NCI-H510A (cell line): Measurements from ENCODE around the gene CAPRIN1.
"Not testable (repeated sequence)": the region's sequence is repeated elsewhere in the genome, so short reads cannot be mapped to it uniquely, and the experiment has no call there.

ENCODE experiments used
- DNase-seq: peaks from one replicate; lab custom pipeline; 2025; lab: John Stamatoyannopoulos, UW

The CAPRIN1 gene

DNA sequence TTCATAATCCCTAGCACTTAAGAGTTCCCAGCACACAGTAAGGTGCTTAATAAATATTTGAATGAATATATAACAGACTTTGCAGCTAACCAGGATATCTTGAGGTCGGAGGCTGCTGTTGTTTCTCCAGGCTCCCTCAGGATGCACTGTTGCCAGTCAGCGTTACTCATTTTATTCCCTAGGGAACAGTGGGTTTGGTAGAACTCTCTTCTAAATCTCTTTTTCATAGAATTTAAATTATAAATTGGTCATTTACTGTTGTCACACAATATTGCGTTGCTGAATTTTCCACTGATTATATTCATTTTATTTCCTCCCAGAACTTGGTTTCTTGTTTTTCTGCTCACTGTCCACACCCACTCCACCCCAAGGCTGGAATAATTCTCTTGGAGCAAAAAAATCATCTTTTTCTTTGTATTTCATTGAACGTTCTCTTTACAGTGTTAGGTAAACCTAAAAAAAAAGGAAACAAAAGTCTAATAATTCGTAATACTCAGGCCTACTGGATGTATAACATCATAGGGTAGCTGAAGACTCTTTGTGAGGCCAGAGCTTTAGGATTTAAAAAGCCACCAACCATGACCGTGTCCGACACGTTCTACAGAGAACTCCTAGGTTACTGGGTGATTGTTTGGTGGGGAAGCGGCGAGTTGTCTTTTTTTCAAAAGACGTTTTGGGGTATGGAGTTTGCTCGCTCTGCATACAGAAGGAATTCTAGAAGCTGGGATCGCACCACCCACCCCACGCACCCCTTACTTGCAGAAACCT is 766 bp upstream of the CAPRIN1 start:
- no peak for DNase-seq

DNA sequence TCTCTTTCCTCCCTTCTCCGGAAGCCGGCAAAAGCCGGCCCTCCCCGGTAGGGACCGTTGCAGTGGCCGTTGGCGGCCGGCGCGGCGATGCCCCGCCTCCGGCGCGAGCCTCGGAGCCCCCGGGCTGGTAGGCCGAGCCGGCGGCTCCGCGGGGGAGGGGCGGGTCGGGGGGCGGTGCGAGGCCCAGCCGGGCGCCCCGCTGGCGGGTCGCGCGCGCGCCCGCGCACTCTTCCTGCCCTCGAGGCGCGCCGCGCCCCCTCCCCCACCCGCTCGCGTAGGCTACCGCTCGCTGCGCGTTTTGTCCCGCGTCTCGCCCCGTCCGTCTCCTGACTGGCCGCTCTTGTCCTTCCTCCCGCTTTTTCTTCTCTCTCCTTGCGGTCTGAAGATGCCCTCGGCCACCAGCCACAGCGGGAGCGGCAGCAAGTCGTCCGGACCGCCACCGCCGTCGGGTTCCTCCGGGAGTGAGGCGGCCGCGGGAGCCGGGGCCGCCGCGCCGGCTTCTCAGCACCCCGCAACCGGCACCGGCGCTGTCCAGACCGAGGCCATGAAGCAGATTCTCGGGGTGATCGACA is 591 bp downstream of the CAPRIN1 start:
- peak; percentile 81 for DNase-seq

DNA sequence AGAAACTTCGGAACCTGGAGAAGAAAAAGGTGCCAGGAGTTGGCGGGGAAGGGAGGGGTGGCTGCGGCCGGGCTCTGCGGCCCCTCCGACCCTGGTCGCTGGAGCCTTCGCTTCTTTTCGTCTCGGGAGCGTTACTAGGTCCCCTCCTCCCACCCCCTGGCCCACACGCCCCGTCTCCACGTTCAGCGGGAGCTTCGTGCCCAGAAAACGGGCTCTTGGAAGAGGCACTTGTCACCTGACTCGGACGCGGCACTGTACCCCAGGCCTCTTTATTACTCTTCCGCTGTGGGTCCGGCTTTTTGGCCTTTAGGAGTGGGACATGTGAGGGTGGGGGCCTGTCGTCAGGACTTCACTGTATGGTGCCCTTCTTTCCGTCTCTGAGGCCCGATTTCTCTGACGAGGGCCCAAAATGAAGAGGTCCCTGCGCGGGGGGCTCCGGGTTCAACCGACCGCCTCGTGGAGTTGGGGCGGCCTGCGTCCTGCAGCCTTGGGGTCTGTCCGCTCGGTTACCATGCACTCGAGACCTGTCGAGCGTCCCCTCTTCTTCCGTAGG is 1.2 kb downstream of the CAPRIN1 start:
- no peak for DNase-seq

DNA sequence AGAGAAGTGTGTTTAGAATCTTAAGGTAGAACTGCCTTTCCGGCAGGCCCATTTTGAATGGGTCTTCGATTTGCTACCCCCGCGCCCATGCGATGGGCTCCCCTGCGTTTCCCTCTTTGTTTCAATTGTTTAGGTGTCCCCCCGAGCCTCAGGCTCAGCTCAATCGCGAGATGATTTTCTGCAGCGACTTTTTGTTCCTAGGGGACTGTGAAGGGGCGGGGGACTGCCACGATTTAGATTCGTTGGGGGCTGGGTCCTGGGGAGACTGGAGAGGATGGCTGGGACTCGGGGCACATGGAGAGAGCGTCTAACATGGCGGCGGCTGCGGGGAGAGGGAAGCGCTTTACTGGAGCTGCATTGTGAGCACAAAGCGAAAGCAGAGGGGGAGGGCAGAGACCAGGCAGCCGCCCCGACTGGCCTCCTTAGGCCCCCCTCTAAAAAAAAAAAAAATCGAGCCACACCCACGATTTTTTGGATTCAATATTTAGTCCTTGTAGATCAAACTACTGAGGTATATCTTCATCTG is 1.7 kb downstream of the CAPRIN1 start:
- DNase-seq = peak; percentile 20

DNA sequence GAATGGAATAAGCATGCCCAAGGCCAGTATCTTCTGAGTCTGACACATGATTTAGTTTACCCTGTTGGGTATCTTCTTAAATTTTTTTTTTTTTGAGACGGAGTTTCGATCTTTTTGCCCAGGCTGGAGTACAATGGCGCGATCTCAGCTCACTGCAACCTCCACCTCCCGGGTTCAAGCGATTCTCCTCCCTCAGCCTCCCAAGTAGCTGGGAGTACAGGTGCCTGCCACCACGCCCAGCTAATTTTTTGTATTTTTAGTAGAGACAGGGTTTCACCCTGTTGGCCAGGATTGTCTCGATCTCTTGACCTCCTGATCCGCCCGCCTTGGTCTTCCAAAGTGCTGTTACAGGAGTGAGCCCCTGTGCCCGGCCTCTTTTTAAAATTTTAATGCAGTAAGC is 2.8 kb downstream of the CAPRIN1 start:
- not testable (repeated sequence) for DNase-seq

DNA sequence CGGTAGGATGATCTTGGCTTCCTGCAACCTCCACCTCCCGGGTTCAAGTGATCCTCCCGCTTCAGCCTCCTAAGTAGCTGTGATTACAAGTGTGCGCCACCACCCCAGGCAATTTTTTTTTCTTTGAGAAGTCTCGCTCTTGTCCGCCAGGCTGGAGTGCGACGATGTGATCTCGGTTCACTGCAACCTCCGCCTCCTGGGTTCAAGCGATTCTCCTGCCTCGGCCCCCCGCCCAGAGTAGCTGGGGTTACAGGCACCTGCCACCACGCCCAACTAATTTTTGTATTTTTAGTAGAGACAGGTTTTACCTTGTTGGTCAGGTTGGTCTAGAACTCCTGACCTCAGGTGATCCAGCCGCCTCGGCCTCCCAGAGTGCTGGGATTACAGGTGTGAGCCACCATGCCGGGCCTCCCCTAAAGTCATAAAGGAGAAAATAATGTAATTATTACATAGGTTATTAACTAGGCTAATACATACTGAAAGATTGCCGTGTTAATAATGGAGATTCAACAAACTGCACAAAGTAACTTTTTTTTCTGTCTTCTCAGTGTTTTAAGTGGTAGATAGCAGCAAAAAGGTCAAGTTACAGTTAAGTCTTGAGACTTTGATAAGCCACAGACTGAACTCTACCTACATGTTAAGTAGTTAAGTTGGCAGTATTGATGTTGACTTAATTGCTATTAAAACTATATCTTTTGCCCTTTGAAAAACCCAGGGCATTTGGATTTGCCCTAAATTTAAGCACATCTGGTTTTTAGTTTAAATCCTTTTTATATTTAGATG is 3.9 kb downstream of the CAPRIN1 start:
- no peak for DNase-seq

DNA sequence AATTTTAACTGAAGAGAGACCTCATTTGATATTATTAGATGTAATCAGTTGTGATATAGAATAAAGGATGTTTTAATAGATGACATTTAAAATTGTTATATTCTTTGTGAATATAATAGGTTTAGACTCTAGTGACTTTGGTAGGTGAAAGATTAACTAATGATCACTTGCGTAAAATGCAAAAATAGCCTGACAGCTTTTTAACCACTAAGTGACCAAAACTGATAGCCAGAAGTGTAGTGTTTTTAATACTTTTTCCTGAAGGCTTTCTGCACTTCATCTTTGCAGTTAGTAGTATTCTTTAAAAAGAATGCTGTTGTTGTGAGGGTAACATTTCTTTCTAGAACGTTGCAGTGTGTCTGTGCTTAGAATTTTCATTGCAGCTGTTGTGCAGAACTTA is 5.1 kb downstream of the CAPRIN1 start:
- DNase-seq = no peak

DNA sequence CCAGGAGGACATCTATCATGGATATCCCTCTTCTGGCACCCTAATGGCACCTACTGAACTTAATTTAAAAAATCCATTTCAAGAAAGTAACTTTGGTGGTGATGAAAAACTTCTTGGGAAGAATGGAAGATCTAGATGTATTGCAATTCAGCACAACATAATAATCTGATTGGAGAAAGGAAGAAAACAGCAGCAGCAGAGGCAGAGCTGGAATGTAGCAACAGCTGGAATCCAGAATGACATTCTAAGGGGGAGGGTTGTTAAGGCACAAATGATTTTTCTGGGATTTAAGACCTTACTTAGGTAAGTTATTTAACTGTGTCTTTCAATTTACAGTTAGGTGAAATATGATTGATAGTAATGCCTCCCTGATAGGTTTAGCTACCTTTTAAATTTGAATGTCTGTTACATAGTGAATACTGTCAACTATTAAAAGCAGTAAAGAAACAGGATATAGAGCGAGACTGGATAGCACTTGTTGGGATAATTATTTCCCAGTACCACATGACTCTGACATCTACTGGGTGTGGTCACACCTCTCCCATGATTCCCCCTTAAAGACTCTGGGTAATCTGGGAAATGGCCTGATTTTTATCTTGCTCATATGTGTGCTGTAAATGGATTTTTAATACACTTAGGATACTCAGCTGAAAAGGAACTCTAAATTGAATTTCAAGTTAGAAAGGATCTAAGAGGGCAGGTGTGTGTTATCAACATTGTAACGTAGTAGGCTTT is 11.7 kb downstream of the CAPRIN1 start:
- no peak for DNase-seq

DNA sequence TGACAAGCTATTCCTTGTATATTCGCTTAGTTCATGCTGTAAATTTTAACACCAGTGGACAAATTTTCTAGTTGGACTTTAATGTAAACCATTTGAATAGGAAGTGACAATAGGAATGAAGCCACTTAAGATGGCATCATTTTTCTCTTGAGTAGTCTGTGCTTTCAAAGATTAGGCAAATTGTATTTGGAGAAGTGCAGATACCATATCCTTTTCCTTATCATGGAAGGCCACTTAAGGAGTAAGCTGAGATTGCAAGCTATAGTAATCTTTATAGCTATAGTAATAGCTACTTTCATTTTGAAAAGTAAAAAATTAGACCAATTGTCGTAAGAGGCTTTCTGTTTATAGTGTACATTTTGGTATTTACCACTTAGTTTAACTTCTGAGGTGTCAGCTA is 12.8 kb downstream of the CAPRIN1 start:
- no peak for DNase-seq

DNA sequence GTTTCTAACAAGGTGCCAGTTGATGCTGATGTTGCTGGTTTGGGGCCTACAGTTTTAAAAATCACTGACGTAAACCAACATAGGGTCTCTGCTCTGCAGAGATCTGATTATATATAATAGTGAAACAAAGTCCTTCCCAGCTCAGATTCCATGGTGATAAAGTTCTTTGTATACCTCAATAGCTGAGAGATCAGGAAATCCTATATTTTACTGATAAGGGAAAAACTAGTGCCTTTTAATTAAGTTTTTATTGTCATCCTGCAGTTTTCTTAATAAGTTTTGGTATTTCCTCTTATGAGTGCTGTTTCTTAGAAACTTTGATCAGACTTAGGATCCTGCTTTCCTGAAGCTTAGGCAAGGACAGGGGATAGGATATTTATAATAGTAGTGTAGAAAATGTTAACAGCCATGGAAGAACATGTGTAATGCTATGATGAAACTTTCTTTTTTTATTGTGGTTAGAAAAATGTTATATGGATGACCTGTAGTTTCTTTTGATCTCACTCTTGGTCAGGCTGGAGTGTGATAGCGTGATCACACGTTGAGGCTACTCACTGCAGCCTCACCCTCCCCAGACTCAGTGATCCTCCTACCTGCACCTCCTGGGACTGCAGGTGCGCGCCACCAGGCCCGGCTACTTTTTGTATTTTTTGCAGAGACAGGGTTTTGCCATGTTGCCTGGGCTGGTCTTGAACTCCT is 14.1 kb downstream of the CAPRIN1 start:
- no peak for DNase-seq

DNA sequence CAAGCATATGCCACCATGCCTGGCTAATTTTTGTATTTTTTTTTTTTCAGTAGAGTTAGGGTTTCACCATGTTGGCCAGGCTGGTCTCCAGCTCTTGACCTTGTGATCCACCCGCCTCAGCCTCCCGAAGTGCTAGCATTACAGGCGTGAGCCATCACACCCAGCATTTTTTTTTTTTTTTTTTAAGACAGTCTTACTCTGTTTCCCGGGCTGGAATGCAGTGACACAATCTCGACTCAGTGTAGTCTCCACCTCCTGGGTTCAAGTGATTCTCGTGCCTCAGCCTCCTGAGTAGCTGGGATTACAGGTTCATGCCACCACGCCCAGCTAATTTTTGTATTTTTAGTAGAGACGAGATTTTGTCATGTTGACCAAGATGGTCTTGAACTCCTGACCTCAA is 15.2 kb downstream of the CAPRIN1 start:
- not testable (repeated sequence) for DNase-seq

DNA sequence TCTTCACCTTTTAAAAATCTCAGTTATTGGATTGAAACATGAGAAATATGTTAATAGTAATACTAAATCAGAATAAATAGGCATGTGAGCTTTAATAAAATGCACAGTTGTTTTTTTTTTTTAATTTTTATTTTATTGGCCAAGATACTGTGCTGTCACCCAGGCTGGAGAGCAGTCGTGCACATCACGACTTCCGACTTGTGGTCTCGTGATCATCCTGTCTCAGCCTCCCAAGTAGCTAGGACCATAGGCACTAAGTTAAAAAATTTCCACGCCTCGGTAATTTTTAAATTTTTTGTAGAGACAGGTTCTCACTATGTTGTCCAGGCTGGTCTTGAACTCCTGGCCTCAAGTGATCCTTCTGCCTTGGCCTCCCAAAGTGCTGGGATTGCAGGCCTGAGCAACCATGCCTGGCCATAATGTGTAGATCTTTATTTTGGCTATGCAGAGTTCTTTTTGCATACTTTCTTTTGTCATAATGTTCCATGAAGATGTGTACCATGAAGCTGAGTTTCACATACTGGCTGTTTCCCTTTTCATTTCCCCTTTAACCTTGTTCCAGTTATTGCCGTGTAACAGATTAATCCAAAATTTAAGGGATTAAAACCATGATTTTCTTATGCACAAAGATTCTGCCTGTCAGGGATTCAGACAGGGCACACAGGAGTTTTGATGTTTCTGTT is 16.0 kb downstream of the CAPRIN1 start:
- DNase-seq = no peak

DNA sequence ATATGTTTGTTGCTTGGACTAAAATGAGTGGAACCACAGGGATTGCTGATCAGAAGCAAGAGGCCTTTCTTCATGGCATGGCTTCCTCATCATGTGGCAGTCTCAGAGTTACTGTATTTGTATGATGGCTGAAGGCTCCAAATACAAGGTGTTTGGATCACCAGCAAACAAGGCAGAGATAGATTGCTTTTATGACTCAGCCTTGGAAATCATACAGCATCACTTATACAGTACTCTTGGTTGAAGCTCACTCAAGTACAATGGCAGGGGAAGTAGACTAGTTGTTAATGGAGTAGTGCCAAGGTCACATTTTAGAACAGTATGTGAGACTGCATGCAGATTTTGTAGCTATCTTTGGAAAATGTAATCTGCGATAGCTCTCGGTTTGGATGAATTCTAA is 16.6 kb downstream of the CAPRIN1 start:
- DNase-seq = no peak

DNA sequence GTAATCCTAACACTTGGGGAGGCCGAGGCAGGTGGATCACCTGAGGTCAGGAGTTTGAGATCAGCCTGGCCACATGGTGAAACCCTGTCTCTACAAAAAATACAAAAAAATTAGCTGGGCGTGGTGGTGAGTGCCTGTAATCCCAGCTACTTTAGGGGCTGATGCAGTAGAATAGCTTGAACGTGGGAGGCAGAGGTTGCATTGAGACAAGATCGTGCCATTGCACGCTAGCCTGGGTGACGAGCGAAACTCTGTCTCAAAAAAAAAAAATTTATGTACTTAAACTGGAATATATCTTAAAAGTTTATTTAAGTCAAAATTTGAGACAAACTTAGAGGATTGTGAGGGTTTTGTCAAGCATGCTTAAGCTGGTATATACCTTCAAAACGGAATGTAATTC is 19.8 kb downstream of the CAPRIN1 start:
- DNase-seq = not testable (repeated sequence)

DNA sequence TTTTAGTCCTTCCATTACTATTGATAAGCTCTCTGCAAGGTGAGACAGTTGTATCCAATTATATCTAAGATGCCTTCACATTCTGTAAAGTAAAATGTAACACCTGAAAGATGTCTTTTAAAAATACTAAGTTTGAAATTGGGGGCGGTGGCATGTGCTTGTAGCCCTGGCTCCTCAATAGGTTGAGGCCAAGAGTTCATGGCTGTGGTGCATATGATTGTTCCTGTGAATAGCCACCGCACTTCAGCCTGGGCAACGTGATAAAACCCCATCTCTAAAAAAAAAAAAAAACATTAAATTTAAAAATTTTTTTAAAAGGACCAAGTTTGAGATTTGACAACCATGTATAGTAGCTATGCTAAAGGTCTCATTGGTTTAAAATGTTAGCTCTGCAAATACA is 20.5 kb downstream of the CAPRIN1 start:
- no peak for DNase-seq

DNA sequence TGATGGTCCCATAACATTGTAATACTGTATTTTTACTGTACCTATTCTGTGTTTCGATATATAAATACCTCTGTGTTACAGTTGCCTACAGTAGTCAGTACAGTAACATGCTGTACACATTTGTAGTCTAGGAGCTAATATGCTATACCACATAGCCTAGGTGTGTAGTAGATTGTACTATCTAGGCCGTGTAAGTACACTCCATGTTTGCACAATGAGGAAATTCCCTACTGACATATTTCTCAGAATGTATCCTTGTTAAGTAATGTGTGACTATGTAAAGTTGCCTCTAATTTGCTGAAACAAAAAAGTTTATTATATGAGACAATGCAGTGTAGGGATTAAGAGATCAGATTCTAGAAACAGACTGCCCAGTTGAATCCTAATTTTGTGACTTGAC is 21.3 kb downstream of the CAPRIN1 start:
- no peak for DNase-seq

DNA sequence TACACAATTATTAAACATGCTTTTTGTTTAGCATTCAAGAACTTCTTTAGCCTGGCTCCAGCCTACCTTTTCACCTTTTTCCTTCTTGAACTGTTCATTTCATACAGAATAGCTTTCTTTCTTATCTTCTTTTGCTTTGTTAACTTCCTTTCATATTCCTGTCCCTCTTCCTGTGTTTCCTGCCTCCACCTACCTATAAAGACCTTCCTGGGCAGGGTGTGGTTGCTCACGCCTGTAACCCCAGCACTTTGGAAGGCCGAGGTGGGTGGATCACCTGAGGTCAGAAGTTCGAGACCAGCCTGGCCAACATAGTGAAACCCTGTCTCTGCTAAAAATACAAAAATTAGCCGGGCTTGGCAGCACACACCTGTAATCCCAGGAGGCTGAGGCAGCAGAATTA is 22.9 kb downstream of the CAPRIN1 start:
- no peak for DNase-seq

DNA sequence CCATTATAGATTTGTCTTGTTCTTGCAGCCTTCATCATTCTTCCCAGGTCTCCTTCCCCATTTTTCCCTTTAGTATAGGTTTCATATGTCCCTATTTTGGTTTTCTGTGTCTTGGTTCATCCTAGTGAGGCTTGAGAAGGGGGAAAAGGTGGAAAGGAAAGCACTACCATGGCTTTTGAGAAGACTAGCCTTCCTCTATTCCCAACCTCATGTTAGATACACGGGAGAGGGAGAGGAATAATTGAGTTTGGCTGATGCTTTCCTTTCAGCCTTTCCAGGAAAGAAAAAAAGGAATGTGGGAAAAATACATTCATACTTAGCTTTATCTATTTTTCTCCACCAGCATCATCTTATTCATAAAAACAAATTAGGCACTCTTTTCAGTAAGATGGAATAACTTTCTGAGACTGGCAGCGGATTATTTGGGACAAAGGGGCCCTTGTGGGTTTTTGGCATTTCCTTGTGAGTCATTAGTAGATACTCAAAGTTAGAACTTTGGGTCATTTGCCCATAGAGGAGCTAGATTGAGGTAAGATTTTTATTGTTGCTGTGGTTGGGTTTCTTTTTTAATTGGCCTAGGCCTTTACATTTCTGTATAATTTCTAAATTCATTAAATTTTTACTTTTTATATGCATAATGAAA is 23.8 kb downstream of the CAPRIN1 start:
- no peak for DNase-seq

DNA sequence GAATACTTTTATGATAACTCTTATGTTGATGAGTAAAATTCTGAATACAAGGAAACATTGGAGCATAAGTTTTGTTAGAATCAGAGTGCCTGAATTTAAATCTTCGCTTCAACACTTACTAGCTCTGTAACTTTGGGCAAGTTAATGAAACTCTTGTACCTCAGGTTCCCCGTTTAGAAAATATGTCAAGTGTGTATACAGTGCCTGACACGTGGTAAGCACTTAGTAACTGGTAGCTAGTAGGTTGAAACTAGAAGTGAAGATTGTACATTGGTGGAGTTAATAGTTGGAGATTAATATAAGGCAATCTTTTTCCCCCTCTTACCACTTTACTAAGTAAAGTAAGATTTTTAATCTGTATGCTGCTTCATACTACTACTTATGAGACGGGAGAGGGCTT is 29.1 kb downstream of the CAPRIN1 start:
- DNase-seq = no peak

DNA sequence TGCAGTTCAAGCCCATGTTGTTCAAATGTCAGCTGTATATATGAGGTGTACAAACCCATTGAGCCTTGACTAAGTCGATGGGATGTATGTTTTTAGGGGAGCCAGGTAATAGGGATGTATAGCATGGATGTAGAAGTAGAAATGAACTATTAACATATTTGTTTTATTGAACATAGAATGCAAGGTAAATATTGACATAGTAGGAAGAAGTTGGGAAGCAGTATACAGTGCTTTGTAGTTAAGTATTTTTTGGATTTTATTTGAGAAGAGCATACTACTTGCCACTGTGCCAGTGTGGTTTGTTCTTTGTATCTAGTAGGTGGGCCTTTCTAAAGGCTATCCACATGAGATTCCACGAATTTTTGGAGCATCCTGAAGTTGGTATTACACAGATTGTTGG is 33.1 kb downstream of the CAPRIN1 start:
- no peak for DNase-seq
